Heart left ventricle (tissue), 16 donors: ENCODE measurements around the gene ZNF576. TPM values are rescaled to one million over a fixed set of nuclear protein-coding genes. Genes with fewer than 3 reads are reported as not detected.

Experiments
- ATAC-seq, 4 donors: fragments of 200-7000 bp; cut with Tn5 transposase; one replicate each; pipeline ENCODE4 v1.9.1; 2020 to 2022; ENCODE audit warnings: moderate library complexity in 4 of 4, mild to moderate bottlenecking in 3 of 4, moderate number of reproducible peaks in 1 of 4
- DNase-seq, 5 donors: peaks; one replicate each; pipeline ENCODE4 v3.0.0-alpha.2; 2020
- H3K27ac ChIP-seq, 12 donors: fragments of 200-600 bp; sonication (generic) in 4 of 12; one replicate each; pipeline versions ENCODE4 v1.5.0 to v1.8.0; 2016 to 2022; ENCODE audit warnings: mild to moderate bottlenecking in 2 of 12
- H3K27me3 ChIP-seq, 9 donors: fragments of 200-600 bp; sonication (generic) in 2 of 9; one replicate each; pipeline versions ENCODE4 v1.5.1 to v1.8.0; 2016 to 2022; ENCODE audit warnings: mild to moderate bottlenecking in 3 of 9
- H3K36me3 ChIP-seq, 9 donors: fragments of 200-600 bp; sonication (generic) in 2 of 9; one replicate each; pipeline versions ENCODE4 v1.5.0 to v1.8.0; 2018 to 2022; ENCODE audit warnings: mild to moderate bottlenecking in 2 of 9
- H3K4me1 ChIP-seq, 12 donors: fragments of 200-600 bp; sonication (generic) in 4 of 12; one replicate each; pipeline versions ENCODE4 v1.5.0 to v1.8.0; 2016 to 2022; ENCODE audit warnings: mild to moderate bottlenecking in 3 of 12
- H3K4me3 ChIP-seq, 12 donors: fragments of 200-600 bp; sonication (generic) in 4 of 12; one replicate each; pipeline versions ENCODE4 v1.5.0 to v1.8.0; 2017 to 2022; ENCODE audit warnings: mild to moderate bottlenecking in 9 of 12, moderate library complexity in 4 of 12
- H3K9me3 ChIP-seq, 12 donors: fragments of 200-600 bp; sonication (generic) in 4 of 12; one replicate each; pipeline versions ENCODE4 v1.5.0 to v1.8.0; 2016 to 2022; ENCODE audit warnings: mild to moderate bottlenecking in 1 of 12
- CTCF ChIP-seq, 12 donors: fragments of 200-600 bp; sonication (generic) in 4 of 12; IDR thresholded peaks; one replicate each; pipeline versions ENCODE4 v1.5.0 to v1.8.0; 2018 to 2022; ENCODE audit warnings: antibody characterized with exemption in 12 of 12, mild to moderate bottlenecking in 5 of 12
- POLR2A ChIP-seq, 2 donors: fragments of 450-650 bp; IDR thresholded peaks; one replicate each; pipeline ENCODE4 v1.6.1; 2017; ENCODE audit warnings: antibody characterized with exemption in 2 of 2, mild to moderate bottlenecking in 2 of 2, moderate library complexity in 2 of 2
- WGBS, 4 donors: extraction: QIAGEN DNeasy Blood & Tissue Kit in 2 of 4; methylation state at CpG; one replicate each; pipeline versions ENCODE4 v1.1.5 to v1.1.7; 2013 to 2018; 5-methylcytosine and 5-hydroxymethylcytosine counted together
- intact Hi-C, 10 donors: fragments of 100-400 bp; cut with DNase I; formaldehyde crosslinking; loops; one replicate each; pipeline versions ENCODE4 v1.11.1 to v1.14.2; 2022
- polyA plus RNA-seq, 2 donors: library from polyadenylated mRNA; stranded (reverse); fragments of 200-250 nt; gene quantifications; one replicate each; pipeline ENCODE4 v1.2.3, GENCODE V29; 2013
- total RNA-seq, 9 donors: library from RNA; depleted of rRNA in 2 of 9; stranded (reverse); fragments of >200 nt in 2 of 9; fragmentation: NEBNext Ultra II Directional in 3 of 9; extraction: Animal tissue kit (Norgen Biotek cat#: 25700) in 3 of 9; gene quantifications; one replicate each; pipeline versions ENCODE4 v1.1.0 to v1.2.4, GENCODE V29; 2016 to 2023
- donor health status: ischemic (EF 13 %, LVEDD 7.1; RV severe dilation, severe dysfunction).
- donor health status: healthy with polysubstance abuse.
- donor health status: DM: no; HTN: yes; CAD: no.
- donor health status: DM: no; HTN: no; CAD: no.
- donor health status: ischemic (EF 25% LVEDD 6.9; RV normal size, moderate dysfunction).
- donor health status: ischemic (EF 25% LVEDD 5.7; RV mildly dilated, moderate dysfunction).
- donor health status: healthy.
- donor health status: DM: yes; HTN: yes; CAD: no.
- donor health status: ischemic (EF 35%, LVEDD 5.7; RV mildly dilated, moderate dysfunction).
- donor health status: nonischemic (EF 11% LVEDD 7.7; RV severe dilation, severe dysfunction).
- donor health status: DM: yes; HTN: yes; CAD: no.
- donor health status: PGD.
- donor health status: ischemic (EF 29% LVEDD 5.4; RV normal size, mild dysfunction).
- donor health status: nonischemic (EF 23%, LVEDD 6.1; RV moderate dilation, normal function).

ZNF576 gene
- total and polyA plus RNA-seq, 11 donors, result 8.9 to 22.4 (median 11.8) TPM

- WGBS, 4 donors, result 84 to 100% (median 90%) methylated on average over 1 of the region's 1 CpG
Observed at GRCh38 chr19:43622956-43623355, 26.6 kb downstream of the ZNF576 start.

GRCh38 chr19:43623889-43624670 lies 27.7 kb downstream of the ZNF576 start:
- Histone ChIP-seq H3K27me3 (peaks cover 0 to 2% (median 0%) of the 10 kb centered on the region in 9 donors), H3K9me3 (no peaks in the 10 kb centered on the region), H3K27ac (no peak overlapping the region), H3K4me3 (no peak overlapping the region), H3K4me1 (peaks cover 0 to 10% (median 6%) of the 10 kb centered on the region in 12 donors), H3K36me3 (no peaks in the 10 kb centered on the region)
- ATAC-seq, result no peak
- DNase-seq, result no peak
- TF ChIP-seq POLR2A (IDR thresholded peaks at IDR 0.05) (no peak), CTCF (IDR thresholded peaks at IDR 0.05) (no peak)
- 77 to 86% (median 82%) methylated on average over 35 of the region's 35 CpGs for WGBS, 4 donors
- intact Hi-C loops, result no loop called here

More at GRCh38 chr19:43622956-43623355, 26.6 kb downstream of the ZNF576 start:
- Histone ChIP-seq H3K4me3 (no peak overlapping the region), H3K27ac (no peak overlapping the region), H3K27me3 (peaks cover 0 to 2% (median 0%) of the 10 kb centered on the region in 9 donors), H3K4me1 (peaks cover 0 to 18% (median 13%) of the 10 kb centered on the region in 12 donors), H3K9me3 (no peaks in the 10 kb centered on the region), H3K36me3 (no peaks in the 10 kb centered on the region)
- no peak for DNase-seq
- intact Hi-C loops, result no loop called here
- no peak for ATAC-seq
- TF ChIP-seq CTCF (IDR thresholded peaks at IDR 0.05) (no peak), POLR2A (IDR thresholded peaks at IDR 0.05) (no peak)

- Histone ChIP-seq H3K4me1 (peaks cover 0 to 9% (median 6%) of the 10 kb centered on the region in 12 donors), H3K9me3 (no peaks in the 10 kb centered on the region), H3K36me3 (no peaks in the 10 kb centered on the region), H3K4me3 (no peak overlapping the region), H3K27me3 (peaks cover 0 to 2% (median 0%) of the 10 kb centered on the region in 9 donors), H3K27ac (no peak overlapping the region)
- WGBS, 4 donors, result 21 to 37% (median 30%) methylated on average over 17 to 30 of the region's 30 CpGs
- TF ChIP-seq POLR2A (IDR thresholded peaks at IDR 0.05) (no peak), CTCF (IDR thresholded peaks at IDR 0.05) (peak in 1 of 12 donors; percentile 16)
- DNase-seq (peak in 3 of 5 donors; percentile 36 to 81 (median 50)), ATAC-seq (peak in 1 of 4 donors; percentile 34)
- intact Hi-C loops, result no loop called here
Observed at GRCh38 chr19:43624933-43625332, 28.5 kb downstream of the ZNF576 start.

- intact Hi-C loops, result no loop called here
- H3K27ac ChIP-seq, result no peak overlapping the region
- no peak for DNase-seq
Observed at GRCh38 chr19:43625918-43626579, 29.7 kb downstream of the ZNF576 start.

More at GRCh38 chr19:43625918-43626579, 29.7 kb downstream of the ZNF576 start:
- no peak for TF ChIP-seq CTCF (IDR thresholded peaks at IDR 0.05)
- no peak for TF ChIP-seq POLR2A (IDR thresholded peaks at IDR 0.05)
- H3K4me3 ChIP-seq, result no peak overlapping the region
- H3K9me3 ChIP-seq, result no peaks in the 10 kb centered on the region
- peaks cover 0 to 2% (median 0%) of the 10 kb centered on the region in 9 donors for H3K27me3 ChIP-seq
- 72 to 80% (median 77%) methylated on average over 31 to 32 of the region's 32 CpGs for WGBS, 4 donors
- H3K36me3 ChIP-seq, result no peaks in the 10 kb centered on the region
- peak in 2 of 4 donors; percentile 20 to 27 for ATAC-seq
- no peaks in the 10 kb centered on the region for H3K4me1 ChIP-seq
